Measurements from ENCODE around the gene COA1. TPM values are rescaled to one million over a fixed set of nuclear protein-coding genes. Genes with fewer than 3 reads are reported as not detected.

Gene COA1
- total RNA-seq, 4 donors from 2014 or later: 35.3 to 775 (median 40.0) TPM

- DNase-seq (ENCODE audit: low spot score in 2 of 2): no peak
- Histone ChIP-seq H3K36me3 (peaks cover 53% of the 10 kb centered on the region), H3K4me1 (peaks cover 19% of the 10 kb centered on the region), H3K4me3 (no peak overlapping the region), H3K9me3 (no peaks in the 10 kb centered on the region), H3K27me3 (no peaks in the 10 kb centered on the region), H3K27ac (peak overlapping the region; percentile 69)
- no peak for TF ChIP-seq CTCF (IDR thresholded peaks at IDR 0.05)
- no peak for TF ChIP-seq POLR2A (IDR thresholded peaks at IDR 0.05)
- TF ChIP-seq EP300 (IDR thresholded peaks at IDR 0.05): no peak
- TF ChIP-seq POLR2AphosphoS5 (IDR thresholded peaks at IDR 0.05): no peak
- 46% methylated on average over 4 of the region's 4 CpGs for WGBS
Measured at GRCh38 chr7:43637114-43637806, 92.1 kb downstream of the COA1 start.

- Histone ChIP-seq H3K4me1 (peaks cover 19% of the 10 kb centered on the region), H3K36me3 (peaks cover 53% of the 10 kb centered on the region)
- DNase-seq (ENCODE audit: low spot score in 2 of 2): no peak
Measured at GRCh38 chr7:43636093-43636492, 93.2 kb downstream of the COA1 start.

GRCh38 chr7:43634384-43634783 lies 94.9 kb downstream of the COA1 start:
- no peaks in the 10 kb centered on the region for H3K9me3 ChIP-seq
- no peak for TF ChIP-seq CTCF (IDR thresholded peaks at IDR 0.05)
- TF ChIP-seq POLR2AphosphoS5 (IDR thresholded peaks at IDR 0.05): no peak
- no peak for TF ChIP-seq POLR2A (IDR thresholded peaks at IDR 0.05)
- TF ChIP-seq EP300 (IDR thresholded peaks at IDR 0.05): no peak
- H3K27ac ChIP-seq: no peak overlapping the region
- peaks cover 43% of the 10 kb centered on the region for H3K36me3 ChIP-seq
- WGBS: 95% methylated on average over 2 of the region's 2 CpGs
- H3K4me1 ChIP-seq: peaks cover 19% of the 10 kb centered on the region
- no peak overlapping the region for H3K4me3 ChIP-seq
- DNase-seq (ENCODE audit: low spot score in 2 of 2): no peak
- no peaks in the 10 kb centered on the region for H3K27me3 ChIP-seq

More at GRCh38 chr7:43636093-43636492, 93.2 kb downstream of the COA1 start:
- H3K4me3 ChIP-seq: no peak overlapping the region
- TF ChIP-seq POLR2A (IDR thresholded peaks at IDR 0.05) (no peak), POLR2AphosphoS5 (IDR thresholded peaks at IDR 0.05) (no peak)
- WGBS: 46% methylated on average over 6 of the region's 6 CpGs
- peak overlapping the region; percentile 69 for H3K27ac ChIP-seq
- no peaks in the 10 kb centered on the region for H3K27me3 ChIP-seq
- H3K9me3 ChIP-seq: no peaks in the 10 kb centered on the region

- no peaks in the 10 kb centered on the region for H3K27me3 ChIP-seq
- DNase-seq (ENCODE audit: low spot score in 2 of 2): no peak
- no peak overlapping the region for H3K27ac ChIP-seq
- H3K4me3 ChIP-seq: no peak overlapping the region
- H3K9me3 ChIP-seq: no peaks in the 10 kb centered on the region
- 91% methylated on average over 4 of the region's 4 CpGs for WGBS
- H3K36me3 ChIP-seq: peaks cover 41% of the 10 kb centered on the region
- no peak for TF ChIP-seq POLR2AphosphoS5 (IDR thresholded peaks at IDR 0.05)
- TF ChIP-seq EP300 (IDR thresholded peaks at IDR 0.05): no peak
- no peak for TF ChIP-seq CTCF (IDR thresholded peaks at IDR 0.05)
- TF ChIP-seq POLR2A (IDR thresholded peaks at IDR 0.05): no peak
- H3K4me1 ChIP-seq: peaks cover 16% of the 10 kb centered on the region
Measured at GRCh38 chr7:43632746-43633145, 96.6 kb downstream of the COA1 start.

GRCh38 chr7:43631559-43631958 lies 97.8 kb downstream of the COA1 start:
- no peak overlapping the region for H3K4me3 ChIP-seq
- 97% methylated on average over 2 of the region's 2 CpGs for WGBS
- peaks cover 4% of the 10 kb centered on the region for H3K4me1 ChIP-seq
- H3K27me3 ChIP-seq: no peaks in the 10 kb centered on the region
- peaks cover 34% of the 10 kb centered on the region for H3K36me3 ChIP-seq
- TF ChIP-seq CTCF (IDR thresholded peaks at IDR 0.05): no peak
- no peak for TF ChIP-seq POLR2AphosphoS5 (IDR thresholded peaks at IDR 0.05)
- no peak for TF ChIP-seq EP300 (IDR thresholded peaks at IDR 0.05)
- no peak for TF ChIP-seq POLR2A (IDR thresholded peaks at IDR 0.05)
- no peak for DNase-seq (ENCODE audit: low spot score in 2 of 2)
- no peaks in the 10 kb centered on the region for H3K9me3 ChIP-seq
- H3K27ac ChIP-seq: no peak overlapping the region
